K562 (cell line): ENCODE measurements around the gene PATJ. TPM values are rescaled to one million over a fixed set of nuclear protein-coding genes. Genes with fewer than 3 reads are reported as not detected.

Experiments used
- ATAC-seq: fragments of 200-7000 bp; cut with Tn5 transposase; 3 replicates; pipeline ENCODE4 v1.9.1; 2020; ENCODE audit warnings: moderate library complexity
- BruUV-seq: library from RNA; stranded (reverse); fragments of 400-500 nt; replicated peaks from 2 replicates; lab custom pipeline; 2021; lab: Mats Ljungman, UMichigan
- CTCF ChIA-PET: fragments of 300-600 bp; formaldehyde crosslinking; extraction: SDS; loops from one replicate; lab custom pipeline; 2021; ENCODE audit warnings: low intra/inter-chr PET ratio; lab: Yijun Ruan, JAX
- POLR2A ChIA-PET: fragments of 300-600, 350-650 bp; sonication (Branson Sonifier 250); formaldehyde crosslinking; extraction: SDS; loops from one replicate; lab custom pipeline; 2021; ENCODE audit warnings: antibody characterized with exemption, inconsistent platforms; lab: Yijun Ruan, JAX
- DNase-seq, 4 experiments: peaks; one replicate each; pipeline versions ENCODE4 v3.0.0 to v3.0.0-alpha.2; 2011 to 2018; ENCODE audit warnings: low spot score in 3 of 4, mixed read lengths in 3 of 4; ENCODE audit errors: extremely low read depth in 1 of 4
- FAIRE-seq: peaks from 2 replicates; lab custom pipeline; 2011; peaks lifted over from hg19 to GRCh38; lab: Jason Lieb, UNC
- H2AFZ ChIP-seq: 2 replicates; pipeline ENCODE4 v1.6.0; 2011; ENCODE audit warnings: low read depth, low read length, control low read depth, inconsistent platforms
- H3K27ac ChIP-seq: fragments of 200-600 bp; 3 replicates; pipeline ENCODE4 v1.8.0; 2011; ENCODE audit warnings: low read depth, mild to moderate bottlenecking, control low read depth, inconsistent platforms, low read length, moderate library complexity, mixed read lengths; ENCODE audit errors: extremely low read depth
- H3K27me3 ChIP-seq, 2 experiments: fragments of 300-600 bp in 1 of 2; 2 replicates in 1 of 2; 3 replicates in 1 of 2; pipeline versions ENCODE4 v1.6.0 to v1.8.0; 2011; ENCODE audit warnings: inconsistent platforms in 2 of 2, low read length in 2 of 2, mild to moderate bottlenecking in 1 of 2, mixed read lengths in 1 of 2, moderate library complexity in 1 of 2; ENCODE audit not compliant: control insufficient read depth in 2 of 2, insufficient read depth in 2 of 2
- H3K36me3 ChIP-seq: fragments of 300-600 bp; 3 replicates; pipeline ENCODE4 v1.8.0; 2011; ENCODE audit warnings: mild to moderate bottlenecking, low read length, inconsistent platforms; ENCODE audit not compliant: control insufficient read depth, insufficient read depth
- H3K4me1 ChIP-seq, 2 experiments: fragments of 200-600 bp in 1 of 2; replicated peaks in 1 of 2; 2 replicates in 1 of 2; 3 replicates in 1 of 2; pipeline versions ENCODE4 v1.5.1 to v1.8.0; 2011; ENCODE audit warnings: inconsistent platforms in 2 of 2, low read length in 2 of 2, mild to moderate bottlenecking in 1 of 2, mixed read lengths in 1 of 2, moderate library complexity in 1 of 2; ENCODE audit not compliant: control insufficient read depth in 2 of 2, insufficient read depth in 2 of 2
- H3K4me2 ChIP-seq: 2 replicates; pipeline ENCODE4 v1.6.1; 2011; ENCODE audit warnings: low read length, control low read depth, inconsistent platforms, mixed read lengths; ENCODE audit not compliant: insufficient read depth
- H3K4me3 ChIP-seq: fragments of 200-600 bp; sonication (generic), shearing (Covaris generic); 2 replicates; pipeline ENCODE4 v1.5.1; 2016; ENCODE audit warnings: control low read depth, inconsistent platforms
- H3K79me2 ChIP-seq: fragments of 200-600 bp; 3 replicates; pipeline ENCODE4 v1.8.0; 2011; ENCODE audit warnings: low read length, inconsistent platforms; ENCODE audit not compliant: control insufficient read depth, insufficient read depth
- H3K9ac ChIP-seq, 2 experiments: 2 replicates each; pipeline versions ENCODE4 v1.6.0 to v1.6.1; 2011; ENCODE audit warnings: low read depth in 2 of 2, low read length in 2 of 2, control low read depth in 1 of 2, inconsistent platforms in 1 of 2, mild to moderate bottlenecking in 1 of 2, mixed read lengths in 1 of 2; ENCODE audit not compliant: insufficient read depth in 1 of 2
- H3K9me1 ChIP-seq: one replicate; pipeline ENCODE4 v1.6.0; 2011; ENCODE audit warnings: inconsistent platforms, mild to moderate bottlenecking, low read length, moderate library complexity; ENCODE audit not compliant: control insufficient read depth, insufficient read depth
- H3K9me3 ChIP-seq: replicated peaks from 2 replicates; pipeline ENCODE4 v1.5.1; 2011; ENCODE audit warnings: low read depth, low read length, inconsistent platforms; ENCODE audit not compliant: control insufficient read depth, insufficient read depth
- H4K20me1 ChIP-seq: replicated peaks from 2 replicates; pipeline ENCODE4 v1.6.1; 2011; ENCODE audit warnings: low read length, inconsistent platforms, mixed read lengths; ENCODE audit not compliant: control insufficient read depth, insufficient read depth
- ATF6 ChIP-seq: sonication (generic); formaldehyde crosslinking; IDR thresholded peaks from 2 replicates; pipeline ENCODE4 v1.4.0; 2020; ENCODE audit warnings: mild to moderate bottlenecking, missing genetic modification reagents
- CTCF ChIP-seq, 3 experiments: IDR thresholded peaks in 2 of 3; conservative IDR thresholded peaks in 1 of 3; 2 replicates each; pipeline ENCODE4 v1.5.1; 2011 to 2012; ENCODE audit warnings: low read length in 3 of 3, mild to moderate bottlenecking in 3 of 3, control low read depth in 2 of 3, improper control_type of control experiment in 1 of 3, inconsistent platforms in 1 of 3, low read depth in 1 of 3, mixed read lengths in 1 of 3, moderate library complexity in 1 of 3; ENCODE audit not compliant: insufficient read depth in 2 of 3
- EP300 ChIP-seq: IDR thresholded peaks from 2 replicates; pipeline ENCODE4 v1.6.1; 2012; ENCODE audit warnings: low read length, improper control_type of control experiment
- FIP1L1 ChIP-seq: fragments of 200-400 bp; formaldehyde crosslinking; IDR thresholded peaks from 2 replicates; pipeline ENCODE4 v1.6.1; 2018; ENCODE audit warnings: mild to moderate bottlenecking, low read depth, low read length; ENCODE audit not compliant: poor library complexity, severe bottlenecking
- HIVEP1 ChIP-seq: fragments of 250-450 bp; sonication (Bioruptor Pico); IDR thresholded peaks from 2 replicates; pipeline ENCODE4 v1.4.0; 2020; ENCODE audit warnings: mild to moderate bottlenecking
- MLX ChIP-seq, 2 experiments: fragments of 450-650 bp in 1 of 2; sonication (generic) in 1 of 2; formaldehyde crosslinking; conservative IDR thresholded peaks; 2 replicates each; pipeline versions ENCODE4 v1.4.0 to v1.8.1; 2020 to 2022; ENCODE audit warnings: mild to moderate bottlenecking in 1 of 2, missing genetic modification reagents in 1 of 2
- POLR2AphosphoS2 ChIP-seq: IDR thresholded peaks from 2 replicates; pipeline ENCODE4 v1.6.1; 2012; ENCODE audit warnings: low read length, improper control_type of control experiment
- TCFL5 ChIP-seq: fragments of 250-450 bp; sonication (Bioruptor Pico); conservative IDR thresholded peaks from 2 replicates; pipeline ENCODE4 v1.6.1; 2021; ENCODE audit warnings: mild to moderate bottlenecking, moderate library complexity, matching md5 sums
- TGIF2 ChIP-seq: sonication (generic); formaldehyde crosslinking; IDR thresholded peaks from 2 replicates; pipeline ENCODE4 v1.8.1; 2022; ENCODE audit warnings: mild to moderate bottlenecking, missing genetic modification reagents, moderate library complexity
- WGBS: fragments of 100-300 bp; shearing (Covaris generic); methylation state at CpG from one replicate; pipeline ENCODE4 v1.1.6; 2016; ENCODE audit warnings: low coverage, mixed read lengths; ENCODE audit not compliant: insufficient coverage; ENCODE audit errors: missing lambda C conversion rate; 5-methylcytosine and 5-hydroxymethylcytosine counted together
- in situ Hi-C: fragments of 300-500 bp; cut with MboI; formaldehyde crosslinking; loops from 4 replicates; pipeline ENCODE4 v1.15.0; 2018; ENCODE audit warnings: inconsistent platforms, mixed read lengths
- intact Hi-C: fragments of 100-400 bp; cut with micrococcal nuclease; formaldehyde crosslinking; loops from 2 replicates; pipeline ENCODE4 v1.14.2; 2022
- polyA plus RNA-seq, 8 experiments: library from polyadenylated mRNA; depleted of rRNA in 4 of 8; stranded (reverse) in 5 of 8; unstranded in 3 of 8; fragments of >200 nt; fragmentation: Nextera tagmentation in 2 of 8; fragmentation: Illumina TruSeq in 1 of 8; extraction: Ambion mirVana in 2 of 8; extraction: Trizol in 1 of 8; gene quantifications; 2 replicates each; pipeline versions ENCODE4 v1.2.1 to v1.2.3, GENCODE V29; 2011 to 2014; ENCODE audit warnings: inconsistent platforms in 1 of 8, missing spikeins in 1 of 8
- total RNA-seq, 7 experiments: library from RNA; depleted of rRNA in 6 of 7; stranded (reverse); fragments of >200 nt in 6 of 7; fragmentation: Illumina TruSeq in 2 of 7; extraction: Trizol in 2 of 7; gene quantifications; 2 replicates each; pipeline versions ENCODE4 v1.2.1 to v1.2.3, GENCODE V29; 2011 to 2021; ENCODE audit warnings: low replicate concordance in 1 of 7
- TF ChIP-seq, protein P1 (sequence below): IDR thresholded peaks from 2 replicates; pipeline ENCODE4 v1.6.1; 2016; ENCODE audit warnings: missing genetic modification characterization, missing compliant biosample characterization
- TF ChIP-seq, protein P2 (sequence below): fragments of 450-650 bp; IDR thresholded peaks from 2 replicates; pipeline ENCODE4 v1.7.1; 2018; ENCODE audit warnings: mild to moderate bottlenecking, low read depth; ENCODE audit not compliant: partially characterized antibody
- TF ChIP-seq, protein P3 (sequence below): fragments of 450-650 bp; IDR thresholded peaks from 2 replicates; pipeline ENCODE4 v1.6.1; 2016; ENCODE audit warnings: missing biosample characterization, missing genetic modification characterization

PATJ gene
- total and polyA plus RNA-seq, 9 of the 15 experiments (the other 6 are each of a cell fraction or from before 2014, with no cell fraction given), result 0.22 TPM; not detected in 8

GRCh38 chr1:61872206-61872605, 129.9 kb downstream of the PATJ start:
- FAIRE-seq (no peak), DNase-seq (no peak), ATAC-seq (no peak)
- Histone ChIP-seq H3K9me3 (no peaks in the 10 kb centered on the region), H3K27ac (no peak overlapping the region), H3K36me3 (no peaks in the 10 kb centered on the region), H3K4me1 (peaks cover 0 to 3% of the 10 kb centered on the region in 2 experiments; a peak in 1 of 5 replicates), H3K4me3 (no peak overlapping the region), H3K9ac (no peak overlapping the region), H2AFZ (no peak overlapping the region), H4K20me1 (no peaks in the 10 kb centered on the region), H3K27me3 (no peaks in the 10 kb centered on the region), H3K79me2 (no peaks in the 10 kb centered on the region), H3K4me2 (no peak overlapping the region), H3K9me1 (no peaks in the 10 kb centered on the region)
- ChIA-PET POLR2A (no interaction called here), CTCF (no interaction called here)
- intact Hi-C loops (no loop called here), in situ Hi-C loops (no loop called here)
- no TSS peak for BruUV-seq
- WGBS, result 0% methylated on average over 3 of the region's 3 CpGs
- TF ChIP-seq MLX (CRISPR knock-in tag; conservative IDR thresholded peaks at IDR 0.05) (no peak), CTCF (IDR thresholded peaks at IDR 0.05 in 2 of 3, conservative IDR thresholded peaks at IDR 0.05 in 1 of 3; ENCODE audit: insufficient read depth in 2 of 3, low read depth in 1 of 3, low read length in 3 of 3) (no peak), EP300 (no peak), ATF6 (CRISPR knock-in tag) (no peak), TGIF2 (CRISPR knock-in tag) (no peak), FIP1L1 (no peak), TCFL5 (CRISPR knock-in tag) (no peak), HIVEP1 (CRISPR knock-in tag) (no peak), POLR2AphosphoS2 (no peak)
- TF ChIP-seq, protein P1, sequence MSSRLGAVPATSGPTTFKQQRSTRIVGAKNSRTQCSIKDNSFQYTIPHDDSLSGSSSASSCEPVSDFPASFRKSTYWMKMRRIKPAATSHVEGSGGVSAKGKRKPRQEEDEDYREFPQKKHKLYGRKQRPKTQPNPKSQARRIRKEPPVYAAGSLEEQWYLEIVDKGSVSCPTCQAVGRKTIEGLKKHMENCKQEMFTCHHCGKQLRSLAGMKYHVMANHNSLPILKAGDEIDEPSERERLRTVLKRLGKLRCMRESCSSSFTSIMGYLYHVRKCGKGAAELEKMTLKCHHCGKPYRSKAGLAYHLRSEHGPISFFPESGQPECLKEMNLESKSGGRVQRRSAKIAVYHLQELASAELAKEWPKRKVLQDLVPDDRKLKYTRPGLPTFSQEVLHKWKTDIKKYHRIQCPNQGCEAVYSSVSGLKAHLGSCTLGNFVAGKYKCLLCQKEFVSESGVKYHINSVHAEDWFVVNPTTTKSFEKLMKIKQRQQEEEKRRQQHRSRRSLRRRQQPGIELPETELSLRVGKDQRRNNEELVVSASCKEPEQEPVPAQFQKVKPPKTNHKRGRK (tag), result no peak
- TF ChIP-seq, protein P2, sequence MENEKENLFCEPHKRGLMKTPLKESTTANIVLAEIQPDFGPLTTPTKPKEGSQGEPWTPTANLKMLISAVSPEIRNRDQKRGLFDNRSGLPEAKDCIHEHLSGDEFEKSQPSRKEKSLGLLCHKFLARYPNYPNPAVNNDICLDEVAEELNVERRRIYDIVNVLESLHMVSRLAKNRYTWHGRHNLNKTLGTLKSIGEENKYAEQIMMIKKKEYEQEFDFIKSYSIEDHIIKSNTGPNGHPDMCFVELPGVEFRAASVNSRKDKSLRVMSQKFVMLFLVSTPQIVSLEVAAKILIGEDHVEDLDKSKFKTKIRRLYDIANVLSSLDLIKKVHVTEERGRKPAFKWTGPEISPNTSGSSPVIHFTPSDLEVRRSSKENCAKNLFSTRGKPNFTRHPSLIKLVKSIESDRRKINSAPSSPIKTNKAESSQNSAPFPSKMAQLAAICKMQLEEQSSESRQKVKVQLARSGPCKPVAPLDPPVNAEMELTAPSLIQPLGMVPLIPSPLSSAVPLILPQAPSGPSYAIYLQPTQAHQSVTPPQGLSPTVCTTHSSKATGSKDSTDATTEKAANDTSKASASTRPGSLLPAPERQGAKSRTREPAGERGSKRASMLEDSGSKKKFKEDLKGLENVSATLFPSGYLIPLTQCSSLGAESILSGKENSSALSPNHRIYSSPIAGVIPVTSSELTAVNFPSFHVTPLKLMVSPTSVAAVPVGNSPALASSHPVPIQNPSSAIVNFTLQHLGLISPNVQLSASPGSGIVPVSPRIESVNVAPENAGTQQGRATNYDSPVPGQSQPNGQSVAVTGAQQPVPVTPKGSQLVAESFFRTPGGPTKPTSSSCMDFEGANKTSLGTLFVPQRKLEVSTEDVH, result no peak
- TF ChIP-seq, protein P3, sequence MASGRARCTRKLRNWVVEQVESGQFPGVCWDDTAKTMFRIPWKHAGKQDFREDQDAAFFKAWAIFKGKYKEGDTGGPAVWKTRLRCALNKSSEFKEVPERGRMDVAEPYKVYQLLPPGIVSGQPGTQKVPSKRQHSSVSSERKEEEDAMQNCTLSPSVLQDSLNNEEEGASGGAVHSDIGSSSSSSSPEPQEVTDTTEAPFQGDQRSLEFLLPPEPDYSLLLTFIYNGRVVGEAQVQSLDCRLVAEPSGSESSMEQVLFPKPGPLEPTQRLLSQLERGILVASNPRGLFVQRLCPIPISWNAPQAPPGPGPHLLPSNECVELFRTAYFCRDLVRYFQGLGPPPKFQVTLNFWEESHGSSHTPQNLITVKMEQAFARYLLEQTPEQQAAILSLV (tag), result no peak
